HepG2 (cell line): ENCODE data around the gene TTLL8. TPM values are rescaled to one million over a fixed set of nuclear protein-coding genes. Genes with fewer than 3 reads are reported as not detected.

ENCODE experiments used
- ATAC-seq: fragments of 200-7000 bp; cut with Tn5 transposase; 3 replicates; pipeline ENCODE4 v1.9.1; 2020; ENCODE audit warnings: mild to moderate bottlenecking, moderate library complexity
- BruUV-seq: library from RNA; stranded (reverse); fragments of 400-500 nt; replicated peaks from 2 replicates; lab custom pipeline; 2021; lab: Mats Ljungman, UMichigan
- CTCF ChIA-PET: fragments of 300-600 bp; formaldehyde crosslinking; extraction: SDS; loops from one replicate; lab custom pipeline; 2021; ENCODE audit warnings: low total read pairs, inconsistent platforms, low intra/inter-chr PET ratio; lab: Yijun Ruan, JAX
- POLR2A ChIA-PET: fragments of 350-600 bp; sonication (Branson Sonifier 250); formaldehyde crosslinking; loops from one replicate; lab custom pipeline; 2020; ENCODE audit warnings: antibody characterized with exemption, inconsistent platforms; lab: Yijun Ruan, JAX
- DNase-seq: peaks from one replicate; pipeline ENCODE4 v3.0.0-alpha.2; 2015; ENCODE audit warnings: low spot score
- FAIRE-seq: peaks from 3 replicates; lab custom pipeline; 2011; peaks lifted over from hg19 to GRCh38; lab: Jason Lieb, UNC
- H2AFZ ChIP-seq: one replicate; pipeline ENCODE4 v1.6.1; 2011; ENCODE audit warnings: low read length, inconsistent platforms
- H3K27ac ChIP-seq: fragments of 300-600 bp; 3 replicates; pipeline ENCODE4 v1.8.0; 2011; ENCODE audit warnings: mixed run types, mild to moderate bottlenecking, mixed read lengths, low read length, inconsistent platforms; ENCODE audit not compliant: insufficient read depth; ENCODE audit errors: extremely low read length
- H3K27me3 ChIP-seq, 2 experiments: fragments of 200-600 bp in 1 of 2; 2 replicates in 1 of 2; 3 replicates in 1 of 2; pipeline versions ENCODE4 v1.6.0 to v1.8.0; 2011; ENCODE audit warnings: low read length in 2 of 2, mild to moderate bottlenecking in 2 of 2, moderate library complexity in 2 of 2, inconsistent platforms in 1 of 2; ENCODE audit not compliant: insufficient read depth in 2 of 2, control insufficient read depth in 1 of 2
- H3K36me3 ChIP-seq, 2 experiments: fragments of 200-600 bp in 1 of 2; replicated peaks in 1 of 2; 2 replicates in 1 of 2; 3 replicates in 1 of 2; pipeline versions ENCODE4 v1.5.1 to v1.8.0; 2011; ENCODE audit warnings: low read length in 2 of 2, inconsistent platforms in 1 of 2; ENCODE audit not compliant: insufficient read depth in 2 of 2, control insufficient read depth in 1 of 2
- H3K4me1 ChIP-seq: 2 replicates; pipeline ENCODE4 v1.5.1; 2012; ENCODE audit warnings: low read length, inconsistent platforms; ENCODE audit not compliant: insufficient read depth
- H3K4me2 ChIP-seq: 2 replicates; pipeline ENCODE4 v1.6.0; 2011; ENCODE audit warnings: low read depth, low read length, inconsistent platforms
- H3K4me3 ChIP-seq, 3 experiments: fragments of 200-600 bp in 1 of 3; sonication (generic), shearing (Covaris generic) in 1 of 3; replicated peaks in 1 of 3; 2 replicates each; pipeline ENCODE4 v1.5.1; 2011 to 2016; ENCODE audit warnings: low read length in 3 of 3, inconsistent platforms in 2 of 3, low read depth in 2 of 3, mild to moderate bottlenecking in 2 of 3, control low read depth in 1 of 3, mixed read lengths in 1 of 3; ENCODE audit not compliant: insufficient read depth in 1 of 3
- H3K79me2 ChIP-seq: one replicate; pipeline ENCODE4 v1.6.1; 2011; ENCODE audit warnings: low read length, inconsistent platforms; ENCODE audit not compliant: insufficient read depth
- H3K9ac ChIP-seq: 2 replicates; pipeline ENCODE4 v1.6.0; 2011; ENCODE audit warnings: mild to moderate bottlenecking, low read depth, low read length, inconsistent platforms; ENCODE audit not compliant: insufficient read depth
- H3K9me3 ChIP-seq: 2 replicates; pipeline ENCODE4 v1.5.1; 2012; ENCODE audit warnings: mild to moderate bottlenecking, low read length
- H4K20me1 ChIP-seq: 2 replicates; pipeline ENCODE4 v1.6.0; 2011; ENCODE audit warnings: inconsistent platforms, mild to moderate bottlenecking, low read length, moderate library complexity; ENCODE audit not compliant: insufficient read depth
- ARNTL ChIP-seq: sonication (generic); formaldehyde crosslinking; IDR thresholded peaks from 2 replicates; pipeline ENCODE4 v1.4.0; 2020; ENCODE audit warnings: mild to moderate bottlenecking, missing genetic modification reagents
- ELF4 ChIP-seq: sonication (generic); formaldehyde crosslinking; IDR thresholded peaks from 2 replicates; pipeline ENCODE4 v1.5.0; 2020; ENCODE audit warnings: missing genetic modification reagents, mild to moderate bottlenecking, moderate library complexity, borderline replicate concordance
- MAFK ChIP-seq, 2 experiments: IDR thresholded peaks in 1 of 2; conservative IDR thresholded peaks in 1 of 2; 2 replicates each; pipeline ENCODE4 v1.6.1; 2011; ENCODE audit warnings: improper control_type of control experiment in 2 of 2, low read length in 2 of 2
- MED13 ChIP-seq: sonication (generic); formaldehyde crosslinking; IDR thresholded peaks from 2 replicates; pipeline ENCODE4 v1.5.0; 2020; ENCODE audit warnings: missing genetic modification reagents
- NFE2L2 ChIP-seq: fragments of 150-350 bp; IDR thresholded peaks from 2 replicates; pipeline ENCODE4 v1.6.1; 2014; ENCODE audit warnings: low read length
- SMARCC2 ChIP-seq: fragments of 450-650 bp; IDR thresholded peaks from 2 replicates; pipeline ENCODE4 v1.6.1; 2017; ENCODE audit warnings: antibody characterized with exemption, mild to moderate bottlenecking
- ZNF143 ChIP-seq: sonication (generic); formaldehyde crosslinking; IDR thresholded peaks from 2 replicates; pipeline ENCODE4 v1.4.0; 2020; ENCODE audit warnings: missing genetic modification reagents
- ZNF3 ChIP-seq: IDR thresholded peaks from 2 replicates; pipeline ENCODE4 v1.7.0; 2017; ENCODE audit warnings: inconsistent platforms
- ZNF607 ChIP-seq: sonication (generic); formaldehyde crosslinking; IDR thresholded peaks from 2 replicates; pipeline ENCODE4 v1.5.1; 2020; ENCODE audit warnings: missing genetic modification reagents, mild to moderate bottlenecking, borderline replicate concordance
- ZNF616 ChIP-seq: sonication (generic); formaldehyde crosslinking; IDR thresholded peaks from 2 replicates; pipeline ENCODE4 v1.5.0; 2020; ENCODE audit warnings: low read depth, mild to moderate bottlenecking, missing genetic modification reagents
- ZNF816 ChIP-seq: sonication (generic); formaldehyde crosslinking; IDR thresholded peaks from 2 replicates; pipeline ENCODE4 v1.8.0; 2022; ENCODE audit warnings: missing genetic modification reagents, mild to moderate bottlenecking, borderline replicate concordance
- WGBS: methylation state at CpG from one replicate; pipeline ENCODE4 v1.1.6; 2017; ENCODE audit warnings: low lambda C conversion rate; 5-methylcytosine and 5-hydroxymethylcytosine counted together
- in situ Hi-C: cut with HindIII; loops from 2 replicates; pipeline ENCODE4 v1.10.0; 2017; ENCODE audit warnings: low pct_unique_long_range_greater_than_20kb; ENCODE audit not compliant: extremely low pct_ligation_motif_present
- intact Hi-C: fragments of 100-400 bp; cut with micrococcal nuclease; formaldehyde crosslinking; loops from one replicate; pipeline ENCODE4 v1.10.0; 2022; ENCODE audit not compliant: unreplicated experiment
- polyA plus RNA-seq, 8 experiments: library from polyadenylated mRNA; depleted of rRNA in 3 of 8; stranded (reverse) in 7 of 8; unstranded in 1 of 8; fragments of >200 nt; fragmentation: Illumina TruSeq in 4 of 8; extraction: Trizol in 4 of 8; gene quantifications; 2 replicates each; pipeline versions ENCODE4 v1.2.1 to v1.2.3, GENCODE V29; 2011 to 2016; ENCODE audit warnings: low read depth in 4 of 8, missing spikeins in 1 of 8, mixed read lengths in 1 of 8; ENCODE audit not compliant: insufficient read depth in 1 of 8
- total RNA-seq, 5 experiments: library from RNA; depleted of rRNA; stranded (reverse); fragments of >200 nt; fragmentation: Illumina TruSeq; extraction: Trizol; gene quantifications; 2 replicates each; pipeline ENCODE4 v1.2.3, GENCODE V29; 2016; ENCODE audit warnings: low read depth in 1 of 5
- TF ChIP-seq, protein P1 (sequence below): sonication (generic); formaldehyde crosslinking; IDR thresholded peaks from 2 replicates; pipeline ENCODE4 v1.5.0; 2020; ENCODE audit warnings: missing genetic modification reagents

Gene TTLL8
- total and polyA plus RNA-seq, 2 of the 13 experiments (the other 11 are each of a cell fraction or from before 2014, with no cell fraction given) = not detected

DNA sequence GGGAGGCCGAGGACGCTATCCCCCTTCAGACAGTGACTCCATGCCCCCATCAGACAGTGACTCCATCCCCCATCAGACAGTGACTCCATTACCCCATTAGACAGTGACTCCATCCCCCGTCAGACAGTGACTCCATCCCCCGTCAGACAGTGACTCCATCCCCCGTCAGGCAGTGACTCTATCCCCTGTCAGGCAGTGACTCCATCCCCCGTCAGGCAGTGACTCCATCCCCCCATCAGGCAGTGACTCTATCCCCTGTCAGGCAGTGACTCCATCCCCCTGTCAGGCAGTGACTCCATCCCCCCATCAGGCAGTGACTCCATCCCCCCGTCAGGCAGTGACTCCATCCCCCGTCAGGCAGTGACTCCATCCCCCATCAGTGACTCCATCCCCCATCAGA lies 9.1 kb upstream of the TTLL8 start:
- Histone ChIP-seq H3K79me2 (no peaks in the 10 kb centered on the region), H2AFZ (no peak overlapping the region), H3K27ac (no peak overlapping the region), H3K4me2 (no peak overlapping the region), H3K4me3 (no peak overlapping the region), H3K9ac (no peak overlapping the region), H3K27me3 (peaks cover 2 to 24% of the 10 kb centered on the region in 2 experiments; a peak in 4 of 5 replicates), H3K4me1 (no peaks in the 10 kb centered on the region), H3K36me3 (no peaks in the 10 kb centered on the region), H4K20me1 (no peaks in the 10 kb centered on the region), H3K9me3 (no peaks in the 10 kb centered on the region)
- ChIA-PET POLR2A (no interaction called here), CTCF (no interaction called here)
- intact Hi-C loops = no loop called here
- no peak for ATAC-seq
- WGBS = 26% methylated on average over 8 of the region's 8 CpGs
- no TSS peak for BruUV-seq
- FAIRE-seq = no peak
- in situ Hi-C loops = no loop called here
- no peak for DNase-seq
- TF ChIP-seq MAFK (conservative IDR thresholded peaks at IDR 0.05 in 1 of 2, IDR thresholded peaks at IDR 0.05 in 1 of 2; ENCODE audit: low read length in 2 of 2) = no peak
- no peak for TF ChIP-seq ZNF143
- no peak for TF ChIP-seq ZNF3 (CRISPR knock-in tag)
- TF ChIP-seq ZNF607 (CRISPR knock-in tag) = no peak
- TF ChIP-seq, protein P1, sequence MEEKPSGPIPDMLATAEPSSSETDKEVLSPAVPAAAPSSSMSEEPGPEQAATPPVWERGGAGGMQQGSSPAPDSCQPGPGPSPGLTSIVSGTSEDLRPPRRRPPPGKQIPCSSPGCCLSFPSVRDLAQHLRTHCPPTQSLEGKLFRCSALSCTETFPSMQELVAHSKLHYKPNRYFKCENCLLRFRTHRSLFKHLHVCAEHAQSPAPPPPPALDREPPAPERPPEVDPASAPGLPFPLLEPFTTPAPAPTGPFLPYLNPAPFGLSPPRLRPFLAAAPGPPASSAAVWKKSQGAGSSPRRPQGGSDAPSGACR (CRISPR knock-in tag) = no peak
- TF ChIP-seq NFE2L2 = no peak
- TF ChIP-seq ZNF616 = no peak
- no peak for TF ChIP-seq ELF4
- TF ChIP-seq ZNF816 (CRISPR knock-in tag) = no peak
- no peak for TF ChIP-seq SMARCC2
- TF ChIP-seq ARNTL = no peak
- no peak for TF ChIP-seq MED13 (CRISPR knock-in tag)
